ENCODE results near the gene CCDC15.

CCDC15 gene

DNA sequence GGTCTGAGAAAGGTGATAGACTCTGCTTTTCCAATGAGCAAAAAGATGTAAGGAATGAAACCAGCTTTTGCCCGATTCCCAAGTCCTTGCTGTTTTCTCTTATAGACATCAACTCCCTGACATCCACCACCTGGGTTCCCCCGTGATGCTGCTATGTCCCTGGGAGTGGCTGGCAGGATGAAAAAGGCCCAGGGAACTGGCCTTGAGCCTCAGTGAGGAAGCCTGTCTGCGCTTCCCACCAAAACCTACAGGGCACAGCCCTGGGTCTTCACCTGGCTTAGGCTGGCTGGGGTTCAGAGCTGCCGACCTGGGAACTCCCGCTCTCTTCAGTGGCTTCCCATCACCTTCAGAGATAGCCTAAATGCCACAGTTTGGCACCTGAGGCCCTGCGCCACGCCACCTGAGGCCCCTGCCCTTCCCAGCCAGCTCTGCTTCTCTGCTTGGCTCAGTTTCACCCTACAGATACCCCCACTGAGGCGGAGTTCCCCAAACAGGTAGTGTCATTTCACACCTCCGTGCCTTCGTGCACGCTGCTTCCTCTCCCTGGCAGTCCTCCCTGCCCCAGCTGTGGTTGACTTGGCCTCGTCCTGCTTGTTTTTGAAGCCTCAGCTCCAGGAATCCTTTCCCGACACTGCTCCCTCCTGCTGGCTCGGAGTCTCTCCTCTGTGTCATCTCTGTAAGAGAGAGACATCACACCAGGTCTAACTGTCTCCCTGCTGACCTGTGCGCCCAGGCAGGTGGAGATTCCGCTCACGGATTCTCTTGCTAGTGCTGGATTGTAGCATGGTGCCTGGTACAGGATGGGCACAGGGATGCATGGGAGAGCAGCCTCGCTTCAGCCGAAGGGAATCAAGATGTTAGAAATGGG, 119.8 kb downstream of the CCDC15 start:
- in situ Hi-C loops (cut with HindIII; ENCODE audit: low sequenced_read_pairs), result no loop called here
- H3K4me3 ChIP-seq (ENCODE audit: low read depth, low read length), result no peak overlapping the region
- DNase-seq (ENCODE audit: low read depth, low spot score), result no peak
- TF ChIP-seq, protein P1, sequence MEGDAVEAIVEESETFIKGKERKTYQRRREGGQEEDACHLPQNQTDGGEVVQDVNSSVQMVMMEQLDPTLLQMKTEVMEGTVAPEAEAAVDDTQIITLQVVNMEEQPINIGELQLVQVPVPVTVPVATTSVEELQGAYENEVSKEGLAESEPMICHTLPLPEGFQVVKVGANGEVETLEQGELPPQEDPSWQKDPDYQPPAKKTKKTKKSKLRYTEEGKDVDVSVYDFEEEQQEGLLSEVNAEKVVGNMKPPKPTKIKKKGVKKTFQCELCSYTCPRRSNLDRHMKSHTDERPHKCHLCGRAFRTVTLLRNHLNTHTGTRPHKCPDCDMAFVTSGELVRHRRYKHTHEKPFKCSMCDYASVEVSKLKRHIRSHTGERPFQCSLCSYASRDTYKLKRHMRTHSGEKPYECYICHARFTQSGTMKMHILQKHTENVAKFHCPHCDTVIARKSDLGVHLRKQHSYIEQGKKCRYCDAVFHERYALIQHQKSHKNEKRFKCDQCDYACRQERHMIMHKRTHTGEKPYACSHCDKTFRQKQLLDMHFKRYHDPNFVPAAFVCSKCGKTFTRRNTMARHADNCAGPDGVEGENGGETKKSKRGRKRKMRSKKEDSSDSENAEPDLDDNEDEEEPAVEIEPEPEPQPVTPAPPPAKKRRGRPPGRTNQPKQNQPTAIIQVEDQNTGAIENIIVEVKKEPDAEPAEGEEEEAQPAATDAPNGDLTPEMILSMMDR (IDR thresholded peaks at IDR 0.05; ENCODE audit: low read depth, low read length), result no peak

- DNase-seq (ENCODE audit: low read depth, low spot score), result no peak
- in situ Hi-C loops (cut with HindIII; ENCODE audit: low sequenced_read_pairs), result no loop called here
- TF ChIP-seq, protein P1 (IDR thresholded peaks at IDR 0.05; ENCODE audit: low read depth, low read length), result no peak
- no peak overlapping the region for H3K4me3 ChIP-seq (ENCODE audit: low read depth, low read length)
These were observed 120.7 kb downstream of the CCDC15 start for GRCh38 chr11:125074511-125075241.

DNA sequence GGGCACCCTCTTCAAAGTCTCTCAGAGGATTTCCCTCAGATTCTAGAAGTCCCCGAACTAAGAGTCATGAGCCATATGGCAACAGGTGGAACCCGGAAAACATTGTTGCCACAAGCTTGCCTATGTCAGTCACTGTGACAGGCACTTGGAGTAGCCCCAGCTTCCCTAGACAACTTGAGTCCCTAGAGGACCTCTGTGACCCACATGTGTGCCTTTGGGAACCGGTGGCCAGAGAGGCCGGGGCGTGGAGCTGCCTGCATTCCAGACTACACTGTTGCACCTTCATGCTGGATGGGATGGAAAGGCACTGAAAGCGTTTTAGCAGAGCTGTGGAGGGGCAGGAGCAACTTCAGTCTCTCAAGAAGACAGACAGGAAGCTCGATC, 121.2 kb downstream of the CCDC15 start:
- DNase-seq (ENCODE audit: low read depth, low spot score), result no peak
- TF ChIP-seq, protein P1 (IDR thresholded peaks at IDR 0.05; ENCODE audit: low read depth, low read length), result no peak
- in situ Hi-C loops (cut with HindIII; ENCODE audit: low sequenced_read_pairs), result no loop called here
- H3K4me3 ChIP-seq (ENCODE audit: low read depth, low read length), result no peak overlapping the region

- no peak overlapping the region for H3K4me3 ChIP-seq (ENCODE audit: low read depth, low read length)
- TF ChIP-seq, protein P1 (IDR thresholded peaks at IDR 0.05; ENCODE audit: low read depth, low read length), result no peak
- in situ Hi-C loops (cut with HindIII; ENCODE audit: low sequenced_read_pairs), result no loop called here
- no peak for DNase-seq (ENCODE audit: low read depth, low spot score)
These were observed 121.9 kb downstream of the CCDC15 start for GRCh38 chr11:125075900-125076317.

GRCh38 chr11:125076378-125076945, 122.5 kb downstream of the CCDC15 start:
- no peak overlapping the region for H3K4me3 ChIP-seq (ENCODE audit: low read depth, low read length)
- in situ Hi-C loops (cut with HindIII; ENCODE audit: low sequenced_read_pairs), result no loop called here
- no peak for DNase-seq (ENCODE audit: low read depth, low spot score)
- TF ChIP-seq, protein P1 (IDR thresholded peaks at IDR 0.05; ENCODE audit: low read depth, low read length), result no peak

- in situ Hi-C loops (cut with HindIII; ENCODE audit: low sequenced_read_pairs), result no loop called here
- DNase-seq (ENCODE audit: low read depth, low spot score), result no peak
- TF ChIP-seq, protein P1 (IDR thresholded peaks at IDR 0.05; ENCODE audit: low read depth, low read length), result no peak
- no peak overlapping the region for H3K4me3 ChIP-seq (ENCODE audit: low read depth, low read length)
These were observed 124.0 kb downstream of the CCDC15 start for GRCh38 chr11:125078016-125078415.
